ENCODE measurements around the gene ELMO1.

ELMO1 gene

GRCh38 chr7:37462138-37462537 is 13.5 kb upstream of the ELMO1 start:
- H3K9me3 ChIP-seq (ENCODE audit: control insufficient read depth, insufficient read depth, low read length) = no peaks in the 10 kb centered on the region
- H3K4me1 ChIP-seq (ENCODE audit: control insufficient read depth, insufficient read depth, low read length) = no peaks in the 10 kb centered on the region
- no peak overlapping the region for H3K27ac ChIP-seq (ENCODE audit: low read depth, low read length)
- no peak overlapping the region for H3K4me3 ChIP-seq (ENCODE audit: low read depth, low read length)
- H3K9ac ChIP-seq (ENCODE audit: low read depth, low read length) = no peak overlapping the region
- H3K36me3 ChIP-seq (ENCODE audit: control insufficient read depth, insufficient read depth, low read length) = no peaks in the 10 kb centered on the region
- no peaks in the 10 kb centered on the region for H3K27me3 ChIP-seq (ENCODE audit: control insufficient read depth, insufficient read depth, low read length)

- no peak overlapping the region for H3K27ac ChIP-seq (ENCODE audit: low read depth, low read length)
- no peaks in the 10 kb centered on the region for H3K36me3 ChIP-seq (ENCODE audit: control insufficient read depth, insufficient read depth, low read length)
- peaks cover 5% of the 10 kb centered on the region for H3K27me3 ChIP-seq (ENCODE audit: control insufficient read depth, insufficient read depth, low read length)
- H3K9me3 ChIP-seq (ENCODE audit: control insufficient read depth, insufficient read depth, low read length) = no peaks in the 10 kb centered on the region
- H3K4me3 ChIP-seq (ENCODE audit: low read depth, low read length) = no peak overlapping the region
- H3K4me1 ChIP-seq (ENCODE audit: control insufficient read depth, insufficient read depth, low read length) = no peaks in the 10 kb centered on the region
- no peak overlapping the region for H3K9ac ChIP-seq (ENCODE audit: low read depth, low read length)
These were observed 6.4 kb upstream of the ELMO1 start for GRCh38 chr7:37455081-37455480.

GRCh38 chr7:37452346-37452745 is 3.7 kb upstream of the ELMO1 start:
- H3K27me3 ChIP-seq (ENCODE audit: control insufficient read depth, insufficient read depth, low read length) = peaks cover 21% of the 10 kb centered on the region

GRCh38 chr7:37450035-37450434 is 1.4 kb upstream of the ELMO1 start:
- H3K4me3 ChIP-seq (ENCODE audit: low read depth, low read length) = no peak overlapping the region
- H3K9ac ChIP-seq (ENCODE audit: low read depth, low read length) = no peak overlapping the region
- no peak overlapping the region for H3K27ac ChIP-seq (ENCODE audit: low read depth, low read length)

More at GRCh38 chr7:37452346-37452745, 3.7 kb upstream of the ELMO1 start:
- Histone ChIP-seq H3K36me3 (ENCODE audit: control insufficient read depth, insufficient read depth, low read length) (no peaks in the 10 kb centered on the region), H3K4me3 (ENCODE audit: low read depth, low read length) (no peak overlapping the region), H3K4me1 (ENCODE audit: control insufficient read depth, insufficient read depth, low read length) (peaks cover 7% of the 10 kb centered on the region; the same call in 1 of the 2 replicates), H3K9ac (ENCODE audit: low read depth, low read length) (no peak overlapping the region), H3K9me3 (ENCODE audit: control insufficient read depth, insufficient read depth, low read length) (no peaks in the 10 kb centered on the region), H3K27ac (ENCODE audit: low read depth, low read length) (no peak overlapping the region)

GRCh38 chr7:37449621-37450020 is 957 bp upstream of the ELMO1 start:
- Histone ChIP-seq H3K4me1 (ENCODE audit: control insufficient read depth, insufficient read depth, low read length) (peaks cover 7% of the 10 kb centered on the region; the same call in 1 of the 2 replicates), H3K9me3 (ENCODE audit: control insufficient read depth, insufficient read depth, low read length) (no peaks in the 10 kb centered on the region), H3K27me3 (ENCODE audit: control insufficient read depth, insufficient read depth, low read length) (peaks cover 32% of the 10 kb centered on the region), H3K36me3 (ENCODE audit: control insufficient read depth, insufficient read depth, low read length) (no peaks in the 10 kb centered on the region), H3K9ac (ENCODE audit: low read depth, low read length) (no peak overlapping the region), H3K27ac (ENCODE audit: low read depth, low read length) (no peak overlapping the region), H3K4me3 (ENCODE audit: low read depth, low read length) (peak overlapping the region; percentile 90)

More at GRCh38 chr7:37450035-37450434, 1.4 kb upstream of the ELMO1 start:
- peaks cover 32% of the 10 kb centered on the region for H3K27me3 ChIP-seq (ENCODE audit: control insufficient read depth, insufficient read depth, low read length)
- H3K9me3 ChIP-seq (ENCODE audit: control insufficient read depth, insufficient read depth, low read length) = no peaks in the 10 kb centered on the region
- no peaks in the 10 kb centered on the region for H3K36me3 ChIP-seq (ENCODE audit: control insufficient read depth, insufficient read depth, low read length)
- peaks cover 7% of the 10 kb centered on the region; the same call in 1 of the 2 replicates for H3K4me1 ChIP-seq (ENCODE audit: control insufficient read depth, insufficient read depth, low read length)

GRCh38 chr7:37448011-37448635 is 541 bp downstream of the ELMO1 start:
- H3K36me3 ChIP-seq (ENCODE audit: control insufficient read depth, insufficient read depth, low read length) = no peaks in the 10 kb centered on the region
- H3K9ac ChIP-seq (ENCODE audit: low read depth, low read length) = no peak overlapping the region
- H3K4me3 ChIP-seq (ENCODE audit: low read depth, low read length) = peak overlapping the region; percentile 90
- H3K27me3 ChIP-seq (ENCODE audit: control insufficient read depth, insufficient read depth, low read length) = peaks cover 32% of the 10 kb centered on the region
- H3K27ac ChIP-seq (ENCODE audit: low read depth, low read length) = peak overlapping the region; percentile 82
- H3K9me3 ChIP-seq (ENCODE audit: control insufficient read depth, insufficient read depth, low read length) = no peaks in the 10 kb centered on the region
- H3K4me1 ChIP-seq (ENCODE audit: control insufficient read depth, insufficient read depth, low read length) = peaks cover 7% of the 10 kb centered on the region; the same call in 1 of the 2 replicates

- Histone ChIP-seq H3K36me3 (ENCODE audit: control insufficient read depth, insufficient read depth, low read length) (no peaks in the 10 kb centered on the region), H3K9me3 (ENCODE audit: control insufficient read depth, insufficient read depth, low read length) (no peaks in the 10 kb centered on the region), H3K27ac (ENCODE audit: low read depth, low read length) (no peak overlapping the region), H3K4me3 (ENCODE audit: low read depth, low read length) (no peak overlapping the region), H3K27me3 (ENCODE audit: control insufficient read depth, insufficient read depth, low read length) (peaks cover 32% of the 10 kb centered on the region), H3K4me1 (ENCODE audit: control insufficient read depth, insufficient read depth, low read length) (peaks cover 7% of the 10 kb centered on the region; the same call in 1 of the 2 replicates), H3K9ac (ENCODE audit: low read depth, low read length) (no peak overlapping the region)
These were observed 2.3 kb downstream of the ELMO1 start for GRCh38 chr7:37446371-37446770.

GRCh38 chr7:37445790-37446189 is 2.9 kb downstream of the ELMO1 start:
- Histone ChIP-seq H3K27ac (ENCODE audit: low read depth, low read length) (no peak overlapping the region), H3K4me1 (ENCODE audit: control insufficient read depth, insufficient read depth, low read length) (peaks cover 7% of the 10 kb centered on the region; the same call in 1 of the 2 replicates), H3K4me3 (ENCODE audit: low read depth, low read length) (no peak overlapping the region), H3K9ac (ENCODE audit: low read depth, low read length) (no peak overlapping the region), H3K9me3 (ENCODE audit: control insufficient read depth, insufficient read depth, low read length) (no peaks in the 10 kb centered on the region), H3K27me3 (ENCODE audit: control insufficient read depth, insufficient read depth, low read length) (peaks cover 32% of the 10 kb centered on the region), H3K36me3 (ENCODE audit: control insufficient read depth, insufficient read depth, low read length) (no peaks in the 10 kb centered on the region)

- H3K4me3 ChIP-seq (ENCODE audit: low read depth, low read length) = no peak overlapping the region
- no peak overlapping the region for H3K9ac ChIP-seq (ENCODE audit: low read depth, low read length)
- no peaks in the 10 kb centered on the region for H3K36me3 ChIP-seq (ENCODE audit: control insufficient read depth, insufficient read depth, low read length)
- H3K27me3 ChIP-seq (ENCODE audit: control insufficient read depth, insufficient read depth, low read length) = peaks cover 28% of the 10 kb centered on the region
- peaks cover 7% of the 10 kb centered on the region; the same call in 1 of the 2 replicates for H3K4me1 ChIP-seq (ENCODE audit: control insufficient read depth, insufficient read depth, low read length)
- no peak overlapping the region for H3K27ac ChIP-seq (ENCODE audit: low read depth, low read length)
- H3K9me3 ChIP-seq (ENCODE audit: control insufficient read depth, insufficient read depth, low read length) = no peaks in the 10 kb centered on the region
These were observed 3.5 kb downstream of the ELMO1 start for GRCh38 chr7:37445064-37445723.

- peaks cover 14% of the 10 kb centered on the region for H3K27me3 ChIP-seq (ENCODE audit: control insufficient read depth, insufficient read depth, low read length)
- no peaks in the 10 kb centered on the region for H3K36me3 ChIP-seq (ENCODE audit: control insufficient read depth, insufficient read depth, low read length)
- H3K27ac ChIP-seq (ENCODE audit: low read depth, low read length) = no peak overlapping the region
- H3K9me3 ChIP-seq (ENCODE audit: control insufficient read depth, insufficient read depth, low read length) = no peaks in the 10 kb centered on the region
- no peak overlapping the region for H3K4me3 ChIP-seq (ENCODE audit: low read depth, low read length)
- H3K9ac ChIP-seq (ENCODE audit: low read depth, low read length) = no peak overlapping the region
- no peaks in the 10 kb centered on the region for H3K4me1 ChIP-seq (ENCODE audit: control insufficient read depth, insufficient read depth, low read length)
These were observed 5.0 kb downstream of the ELMO1 start for GRCh38 chr7:37443627-37444026.

- Histone ChIP-seq H3K4me3 (ENCODE audit: low read depth, low read length) (no peak overlapping the region), H3K4me1 (ENCODE audit: control insufficient read depth, insufficient read depth, low read length) (no peaks in the 10 kb centered on the region), H3K9ac (ENCODE audit: low read depth, low read length) (no peak overlapping the region), H3K9me3 (ENCODE audit: control insufficient read depth, insufficient read depth, low read length) (no peaks in the 10 kb centered on the region), H3K27ac (ENCODE audit: low read depth, low read length) (no peak overlapping the region), H3K36me3 (ENCODE audit: control insufficient read depth, insufficient read depth, low read length) (no peaks in the 10 kb centered on the region), H3K27me3 (ENCODE audit: control insufficient read depth, insufficient read depth, low read length) (peaks cover 10% of the 10 kb centered on the region)
These were observed 6.4 kb downstream of the ELMO1 start for GRCh38 chr7:37442268-37442667.

All from HUES48 (cell line).